NCI-H82 treated with DMSO at 0.1 percent for 48 hours (cell line): ENCODE results near the gene ORC3.

Experiments used
- DNase-seq: peaks from one replicate; lab custom pipeline; 2025; ENCODE audit not compliant: unreplicated experiment; lab: John Stamatoyannopoulos, UW

Gene ORC3

GRCh38 chr6:87589693-87590416 lies at the start of gene ORC3, which contains the start of gene RARS2:
ORC3 (plus strand) TSS chr6:87590135; CDS start chr6:87590169, 34 bp downstream.
RARS2 (minus strand) TSS chr6:87589987; CDS start chr6:87589957, 30 bp downstream.
- peak; percentile 67 for DNase-seq

- no peak for DNase-seq
Measured at GRCh38 chr6:87540539-87540938, 49.4 kb upstream of the ORC3 start.

DNA sequence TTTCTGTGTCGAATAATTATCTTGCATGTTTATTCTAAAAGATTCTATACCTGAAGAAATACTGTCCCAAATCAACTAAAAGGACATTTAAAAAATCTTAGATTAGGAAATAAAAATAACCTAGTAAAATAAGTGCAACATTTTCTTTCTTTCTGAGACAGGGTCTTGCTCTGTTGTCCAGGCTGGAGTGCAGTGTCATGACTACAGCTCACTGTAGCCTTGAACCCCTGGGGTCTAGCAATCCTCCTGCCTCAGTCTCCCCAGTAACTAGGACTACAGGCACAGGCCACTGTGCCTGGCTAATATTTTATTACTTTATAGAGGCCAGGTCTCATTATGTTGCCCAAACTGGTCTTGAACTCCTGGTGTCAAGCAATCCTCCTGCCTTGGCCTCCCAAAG lies 48.9 kb upstream of the ORC3 start:
- DNase-seq = no peak

DNA sequence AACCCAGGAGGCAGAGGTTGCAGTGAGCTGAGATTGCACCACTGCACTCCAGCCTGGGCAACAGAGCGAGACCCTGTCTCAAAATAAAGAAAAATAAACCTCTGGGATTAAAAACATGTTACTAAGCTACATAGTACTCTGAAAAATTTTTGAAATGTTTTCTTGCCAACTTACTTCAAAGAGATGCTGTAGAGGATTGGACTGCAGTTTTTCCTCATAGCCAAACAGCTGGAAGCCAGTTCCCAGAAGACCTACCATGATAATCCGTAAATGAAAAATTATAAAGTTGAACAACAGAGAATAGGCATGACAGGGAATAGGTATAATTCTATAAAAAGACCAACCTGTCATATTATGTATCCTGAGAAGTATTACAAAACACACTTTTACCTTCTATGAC lies 48.2 kb upstream of the ORC3 start:
- no peak for DNase-seq

DNA sequence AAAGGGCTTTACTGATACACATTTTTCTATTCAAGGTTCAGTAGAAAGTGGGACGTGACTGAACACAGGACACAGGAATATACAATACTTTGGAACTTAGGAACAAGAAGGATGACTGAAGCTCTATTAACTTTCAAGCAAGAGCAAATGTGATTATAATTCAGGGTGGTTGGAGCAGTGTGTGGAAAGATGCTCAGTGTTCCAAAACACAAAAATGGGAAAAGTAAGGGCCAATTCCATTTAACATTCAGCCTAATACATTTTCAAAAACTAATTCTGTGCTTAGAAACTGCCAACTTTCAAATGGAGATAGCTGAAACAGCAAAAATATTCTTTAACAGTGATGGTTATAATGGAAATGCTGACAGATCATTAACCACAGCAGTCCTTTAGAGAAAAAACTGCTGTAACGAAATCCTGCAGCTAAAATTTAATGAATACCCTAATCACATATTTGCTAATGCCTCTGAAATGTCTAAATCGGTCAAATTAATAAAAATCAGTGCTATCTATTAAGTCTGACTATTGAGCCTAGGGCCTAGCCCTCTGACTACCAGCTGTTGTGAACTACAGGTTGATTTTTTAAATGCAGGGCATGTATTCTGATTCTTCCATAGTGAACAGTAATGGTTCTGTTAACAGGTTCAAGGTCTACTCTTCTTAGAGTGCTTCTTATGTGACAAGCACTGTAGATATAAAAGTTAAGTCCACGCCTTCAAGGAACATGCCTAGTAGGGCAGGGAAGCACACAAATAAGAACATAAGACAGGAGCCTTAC lies 46.0 kb upstream of the ORC3 start:
- no peak for DNase-seq

- no peak for DNase-seq
Measured at GRCh38 chr6:87544474-87544735, 45.5 kb upstream of the ORC3 start.

DNA sequence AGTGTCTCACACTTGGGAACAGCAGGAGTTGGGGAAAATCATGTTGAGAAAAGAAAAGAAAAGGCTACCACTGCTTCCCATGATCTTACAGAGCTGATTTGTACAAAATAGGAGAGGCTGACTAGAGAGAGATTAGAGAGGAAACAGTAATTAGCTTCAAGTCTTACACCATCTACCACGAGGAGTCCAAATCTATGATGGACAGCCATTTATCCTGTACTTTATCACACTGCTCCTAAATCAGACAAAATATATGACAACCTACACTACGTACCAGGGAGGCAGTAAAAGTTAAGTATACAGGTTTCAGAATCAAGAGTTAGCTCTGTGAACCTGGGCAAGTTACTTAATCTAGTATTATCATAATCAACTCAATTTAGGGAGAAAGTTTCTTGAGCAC lies 38.1 kb upstream of the ORC3 start:
- DNase-seq = no peak

GRCh38 chr6:87553159-87553765 lies 36.7 kb upstream of the ORC3 start:
- no peak for DNase-seq

- no peak for DNase-seq
Measured at GRCh38 chr6:87555506-87555905, 34.4 kb upstream of the ORC3 start.

- no peak for DNase-seq
Measured at GRCh38 chr6:87558446-87558845, 31.5 kb upstream of the ORC3 start.

- DNase-seq = no peak
Measured at GRCh38 chr6:87561017-87561416, 28.9 kb upstream of the ORC3 start.

DNA sequence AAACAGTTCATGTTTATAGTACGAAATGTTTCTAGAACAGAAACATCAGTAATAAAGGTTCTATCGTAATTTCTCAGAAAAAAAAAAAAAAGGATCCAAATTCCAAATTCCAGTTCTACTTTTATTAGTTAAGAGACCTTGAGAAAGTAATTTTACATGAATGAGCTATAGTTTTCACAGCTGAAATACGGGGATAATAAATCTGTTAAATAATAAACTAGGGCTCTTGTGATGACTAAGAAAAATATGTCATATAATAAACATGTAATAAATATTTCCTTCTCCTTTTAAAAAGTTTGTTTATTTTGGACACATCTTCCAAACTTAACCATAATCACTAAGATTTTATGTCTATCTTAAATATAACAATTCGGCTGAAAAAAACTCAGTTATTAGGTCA lies 17.9 kb upstream of the ORC3 start:
- no peak for DNase-seq

DNA sequence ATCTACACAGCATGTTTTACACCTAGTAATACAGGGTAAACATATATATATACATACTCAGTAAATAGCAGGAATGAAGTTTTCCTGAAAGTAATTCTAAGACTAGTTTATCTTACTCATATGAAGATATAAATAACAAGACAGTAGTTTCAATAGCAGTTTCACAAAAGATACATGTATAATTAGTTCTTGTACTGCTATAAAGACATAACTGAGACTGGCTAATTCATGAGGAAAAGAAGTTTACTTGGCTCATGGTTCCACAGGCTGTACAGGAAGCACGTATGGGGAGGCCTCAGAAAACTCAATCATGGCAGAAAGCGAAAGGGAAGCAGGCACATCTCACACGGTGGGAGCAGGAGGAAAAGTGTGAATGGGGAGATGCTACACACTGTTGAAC lies 17.1 kb upstream of the ORC3 start:
- no peak for DNase-seq

DNA sequence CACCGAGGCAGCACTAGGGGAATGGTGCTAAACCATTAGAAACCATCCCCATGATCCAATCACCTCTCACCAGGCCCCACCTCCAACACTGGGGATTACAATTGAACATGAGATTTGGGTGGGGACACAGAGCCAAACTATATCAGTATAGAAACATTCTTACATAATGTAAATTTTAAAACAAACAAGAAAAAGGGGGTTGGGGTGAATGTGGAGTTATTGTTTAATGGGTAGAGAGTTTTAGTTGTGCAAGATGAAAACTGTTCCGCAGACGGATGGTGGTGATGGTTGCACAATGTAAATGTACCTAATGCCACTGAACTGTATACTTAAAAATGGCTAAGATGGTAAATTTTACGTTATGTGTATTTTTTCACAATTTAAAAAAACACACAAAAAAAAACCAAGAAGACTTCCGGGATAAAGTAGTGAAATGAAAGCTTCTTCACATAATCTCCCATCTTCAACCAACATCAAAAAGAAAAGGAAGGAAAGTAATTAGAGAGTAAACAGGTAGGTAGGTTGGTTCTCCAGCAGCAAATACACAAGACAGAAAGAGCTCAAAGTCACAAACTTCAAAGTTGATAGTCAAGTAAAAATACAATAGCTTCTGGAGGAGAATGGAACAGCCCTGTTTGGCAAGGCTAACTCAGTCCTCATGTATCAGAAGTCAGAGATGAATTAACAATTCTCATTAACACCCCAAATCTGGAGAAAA lies 16.5 kb upstream of the ORC3 start:
- no peak for DNase-seq

DNA sequence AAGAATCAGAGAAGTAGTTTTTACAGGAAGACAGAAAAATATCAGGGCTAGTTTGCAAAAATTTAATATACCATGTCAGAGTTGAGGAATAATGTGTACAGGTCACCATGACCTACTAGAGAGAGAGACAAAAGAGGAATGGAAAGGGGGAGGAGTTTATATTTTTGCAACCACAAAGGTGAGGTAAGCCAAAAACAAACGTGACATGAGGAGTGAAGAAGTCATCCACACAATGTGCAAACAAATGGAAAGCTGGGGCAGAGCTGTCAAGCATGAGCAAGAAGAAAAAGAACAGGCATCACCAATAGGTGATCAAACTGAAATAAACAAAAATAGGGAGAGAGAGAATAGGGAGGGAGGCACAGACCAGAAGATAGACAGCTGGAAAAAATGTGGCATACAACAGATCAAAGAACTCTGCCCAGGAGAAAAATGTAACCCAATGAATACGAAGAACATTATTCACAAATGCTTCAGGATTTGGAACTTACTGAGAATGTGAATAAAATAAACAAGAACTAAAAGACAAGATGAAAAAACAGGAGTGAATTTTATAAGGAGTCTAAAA lies 15.6 kb upstream of the ORC3 start:
- no peak for DNase-seq

DNA sequence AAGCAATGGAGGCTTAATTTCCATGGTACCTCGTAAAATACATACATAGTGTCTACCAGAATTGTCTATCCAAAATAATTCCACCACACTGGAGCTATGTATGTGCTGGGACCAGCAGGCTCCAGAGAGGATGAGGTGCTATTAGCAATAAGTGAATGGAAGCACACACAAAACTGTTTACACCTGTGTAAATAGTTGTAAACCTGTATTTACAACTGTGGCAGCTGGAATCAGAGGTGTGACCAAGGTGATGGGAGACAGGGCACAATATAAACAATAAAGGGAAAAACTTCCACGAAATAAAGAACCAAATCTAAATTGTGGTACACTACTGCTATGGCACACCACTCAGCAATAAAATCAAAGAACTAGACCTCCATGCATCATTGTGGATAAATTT lies 14.5 kb upstream of the ORC3 start:
- no peak for DNase-seq

DNA sequence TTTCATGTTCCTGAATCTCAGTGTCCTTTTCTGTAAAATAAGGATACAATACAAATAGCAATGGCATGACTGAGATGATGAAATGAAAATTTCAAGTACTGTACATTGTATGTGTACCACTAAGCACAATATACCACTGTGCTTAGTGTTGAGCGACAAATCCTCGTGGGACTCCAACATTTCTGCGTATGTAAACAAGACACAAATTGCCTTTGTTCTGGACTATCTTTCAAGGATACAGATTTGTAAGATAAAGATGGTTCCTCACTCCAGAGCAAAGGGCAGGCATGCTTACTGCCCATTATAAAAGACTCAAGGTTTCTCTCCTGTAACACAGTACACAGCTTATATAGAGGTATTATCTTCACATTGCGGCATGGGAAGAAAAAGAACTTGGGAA lies 6.1 kb upstream of the ORC3 start:
- DNase-seq = no peak

- no peak for DNase-seq
Measured at GRCh38 chr6:87586371-87587077, 3.4 kb upstream of the ORC3 start.

DNA sequence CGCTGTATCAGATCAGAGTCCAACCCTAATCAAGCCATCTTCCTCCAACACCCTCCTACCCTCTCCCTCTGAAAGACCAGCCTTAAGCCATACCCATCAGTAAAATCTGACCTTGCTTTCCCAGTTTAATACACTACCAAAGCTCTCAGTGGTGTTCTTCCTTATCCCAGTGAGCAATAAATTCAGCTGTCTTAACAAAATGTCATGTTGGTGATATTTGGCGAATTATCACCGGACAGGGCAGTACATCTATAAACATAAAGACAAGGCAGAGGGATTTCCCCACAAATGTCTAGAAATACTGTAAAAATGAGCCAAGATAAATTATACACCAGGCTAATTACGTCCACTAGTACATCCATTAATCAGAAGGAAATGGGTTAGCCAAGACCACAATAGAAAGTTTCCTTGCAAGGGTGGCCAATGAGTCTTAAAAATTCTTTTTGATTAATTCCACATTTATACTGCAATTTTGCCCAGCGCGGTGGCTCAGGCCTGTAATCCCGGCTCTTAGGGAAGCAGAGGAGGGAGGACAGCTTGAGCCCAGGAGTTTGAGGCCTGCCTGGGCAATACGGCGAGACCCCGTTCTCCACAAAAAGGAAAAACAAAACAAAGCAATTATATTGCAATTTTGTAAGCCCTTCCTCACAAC lies 1.1 kb upstream of the ORC3 start:
- no peak for DNase-seq

DNA sequence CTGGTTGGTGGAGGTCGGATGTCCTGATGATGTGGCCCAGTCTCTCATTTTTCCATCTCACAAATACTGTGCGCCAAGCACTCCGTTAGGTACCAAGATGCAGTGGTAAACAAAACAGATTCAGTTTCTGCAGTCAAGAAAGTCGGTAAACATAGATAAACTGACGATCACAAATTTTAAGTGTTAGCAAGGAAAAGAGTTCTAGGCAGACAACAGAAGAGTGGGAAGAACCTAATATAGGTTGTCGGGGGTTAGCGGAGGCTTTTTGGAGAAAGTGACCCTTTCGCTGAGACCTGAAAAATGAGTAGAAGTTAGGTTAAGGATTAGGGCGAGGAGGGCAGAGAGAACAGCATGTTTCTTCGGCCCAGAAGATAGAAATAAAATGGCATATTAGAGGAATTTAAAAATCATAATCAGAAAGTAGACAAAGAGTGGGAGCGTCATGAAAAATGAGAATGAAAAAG lies 514 bp downstream of the ORC3 start:
- no peak for DNase-seq
